B cell (primary cell): Measurements from ENCODE around the gene CENPX. TPM values are rescaled to one million over a fixed set of nuclear protein-coding genes. Genes with fewer than 3 reads are reported as not detected.
A peak's percentile ranks its signal among the peaks of the same experiment; 100 is the strongest.

Experiments
- ATAC-seq: fragments of 200-7000 bp; cut with Tn5 transposase; one replicate; pipeline ENCODE4 v1.10.0; 2021; ENCODE audit warnings: low read depth, mild to moderate bottlenecking, moderate number of reproducible peaks, moderate library complexity
- CTCF ChIA-PET: fragments of 350-600 bp; sonication (Branson Sonifier 250); formaldehyde crosslinking; loops from one replicate; lab custom pipeline; 2021; ENCODE audit warnings: antibody characterized with exemption, inconsistent platforms; lab: Charles Lee
- POLR2A ChIA-PET: fragments of 350-600 bp; sonication (Branson Sonifier 250); formaldehyde crosslinking; loops from one replicate; lab custom pipeline; 2021; ENCODE audit warnings: antibody characterized with exemption; lab: Charles Lee
- DNase-seq: peaks from one replicate; pipeline ENCODE4 v3.0.0; 2013
- H2AFZ ChIP-seq: 2 replicates; pipeline ENCODE4 v1.6.1; 2012; ENCODE audit warnings: mild to moderate bottlenecking, low read depth, low read length; ENCODE audit not compliant: insufficient read depth, poor library complexity, severe bottlenecking
- H3K27ac ChIP-seq, 2 donors: 1 replicate in 1 of 2; 2 replicates in 1 of 2; pipeline ENCODE4 v1.5.1; 2012 to 2013; ENCODE audit warnings: low read length in 2 of 2, mild to moderate bottlenecking in 2 of 2, moderate library complexity in 1 of 2
- H3K27me3 ChIP-seq, 4 experiments: fragments of 200-600 bp in 1 of 4; sonication (generic) in 1 of 4; replicated peaks in 1 of 4; 1 replicate in 2 of 4; 2 replicates in 2 of 4; pipeline versions ENCODE4 v1.6.1 to v1.7.0; 2013 to 2016; ENCODE audit warnings: low read length in 3 of 4, mild to moderate bottlenecking in 2 of 4, mixed read lengths in 1 of 4, moderate library complexity in 1 of 4; ENCODE audit not compliant: insufficient read depth in 4 of 4, control insufficient read depth in 3 of 4; ENCODE audit errors: control extremely low read depth in 1 of 4
- H3K36me3 ChIP-seq, 2 experiments: replicated peaks in 1 of 2; 1 replicate in 1 of 2; 2 replicates in 1 of 2; pipeline versions ENCODE4 v1.6.1 to v1.7.1; 2013; ENCODE audit warnings: low read length in 1 of 2; ENCODE audit not compliant: insufficient read depth in 2 of 2, control insufficient read depth in 1 of 2; ENCODE audit errors: control extremely low read depth in 1 of 2, extremely low read depth in 1 of 2
- H3K4me1 ChIP-seq, 2 donors: fragments of 200-600 bp in 1 of 2; sonication (generic) in 1 of 2; 1 replicate in 1 of 2; 2 replicates in 1 of 2; pipeline versions ENCODE4 v1.5.1 to v1.6.1; 2013 to 2017; ENCODE audit warnings: low read length in 2 of 2; ENCODE audit not compliant: control insufficient read depth in 2 of 2, insufficient read depth in 2 of 2
- H3K4me2 ChIP-seq: replicated peaks from 2 replicates; pipeline ENCODE3; 2012; ENCODE audit warnings: mild to moderate bottlenecking, low read depth, low read length; ENCODE audit not compliant: poor library complexity, severe bottlenecking
- H3K4me3 ChIP-seq, 5 experiments: fragments of 200-600 bp in 1 of 5; sonication (generic) in 1 of 5; 1 replicate in 3 of 5; 2 replicates in 2 of 5; pipeline versions ENCODE4 v1.5.1 to v1.7.0; 2011 to 2016; ENCODE audit warnings: low read length in 4 of 5, mild to moderate bottlenecking in 4 of 5, low read depth in 2 of 5, control low read depth in 1 of 5, moderate library complexity in 1 of 5; ENCODE audit not compliant: insufficient read depth in 1 of 5; ENCODE audit errors: control extremely low read depth in 1 of 5, extremely low read depth in 1 of 5
- H3K79me2 ChIP-seq: fragments of 200-600 bp; sonication (generic); one replicate; pipeline ENCODE4 v1.6.0; 2016; ENCODE audit warnings: low read length; ENCODE audit not compliant: control insufficient read depth, insufficient read depth
- H3K9ac ChIP-seq: fragments of 200-600 bp; sonication (generic); 2 replicates; pipeline ENCODE4 v1.6.1; 2017; ENCODE audit warnings: mild to moderate bottlenecking, low read length, moderate library complexity
- H3K9me3 ChIP-seq, 3 donors: one replicate each; pipeline versions ENCODE4 v1.6.1 to v1.7.1; 2013; ENCODE audit warnings: low read length in 2 of 3; ENCODE audit not compliant: control insufficient read depth in 2 of 3, insufficient read depth in 1 of 3; ENCODE audit errors: control extremely low read depth in 1 of 3
- H4K20me1 ChIP-seq: 2 replicates; pipeline ENCODE4 v1.6.0; 2012; ENCODE audit warnings: mild to moderate bottlenecking, low read length; ENCODE audit not compliant: insufficient read depth, control insufficient read depth, poor library complexity, severe bottlenecking
- H3K27ac Mint-ChIP-seq: one replicate; pipeline ENCODE4 v1.8.0; 2021; ENCODE audit warnings: mixed read lengths
- H3K27me3 Mint-ChIP-seq: one replicate; pipeline ENCODE4 v1.8.0; 2021; ENCODE audit warnings: mixed read lengths
- H3K4me1 Mint-ChIP-seq: one replicate; pipeline ENCODE4 v1.8.0; 2021; ENCODE audit warnings: mixed read lengths
- H3K4me3 Mint-ChIP-seq: one replicate; pipeline ENCODE4 v1.8.0; 2021; ENCODE audit warnings: mixed read lengths
- H3K9me3 Mint-ChIP-seq: one replicate; pipeline ENCODE4 v1.8.0; 2022; ENCODE audit warnings: mixed read lengths; ENCODE audit not compliant: insufficient read depth
- CTCF ChIP-seq: fragments of 200-600 bp; IDR thresholded peaks from one replicate; pipeline ENCODE4 v1.8.0; 2022; ENCODE audit warnings: antibody characterized with exemption, mild to moderate bottlenecking
- EZH2 ChIP-seq: IDR thresholded peaks from 2 replicates; pipeline ENCODE4 v1.6.1; 2012; ENCODE audit warnings: borderline replicate concordance, low read depth, mild to moderate bottlenecking, moderate library complexity, low read length; ENCODE audit not compliant: insufficient read depth, poor library complexity, severe bottlenecking
- WGBS: methylation state at CpG from one replicate; pipeline ENCODE4 v1.1.5; 2013; ENCODE audit warnings: missing lambda C conversion rate; ENCODE audit not compliant: insufficient coverage; 5-methylcytosine and 5-hydroxymethylcytosine counted together
- intact Hi-C: fragments of 100-400 bp; cut with micrococcal nuclease; formaldehyde crosslinking; loops from one replicate; pipeline ENCODE4 v1.10.0; 2022
- polyA plus RNA-seq: library from polyadenylated mRNA; depleted of rRNA; stranded (reverse); fragments of >200 nt; gene quantifications from 2 replicates; pipeline ENCODE4 v1.2.3, GENCODE V29; 2012
- total RNA-seq, 2 donors: library from RNA; stranded (reverse); fragments of 120-200 nt in 1 of 2; gene quantifications; 1 replicate in 1 of 2; 2 replicates in 1 of 2; pipeline versions ENCODE4 v1.2.3 to v1.2.4, GENCODE V29; 2013 to 2022

CENPX gene
- total and polyA plus RNA-seq, 2 donors (not counting 1 experiment from before 2014, with no cell fraction given), result 37.0 to 40.1 TPM

- Histone ChIP-seq H3K4me3 (peak overlapping the region in 4 of 5 experiments; percentile 59 to 88 (median 70)), H3K4me2 (peak overlapping the region; percentile 99), H3K27me3 (no peaks in the 10 kb centered on the region), H3K4me1 (peaks cover 20 to 34% of the 10 kb centered on the region in 2 donors), H3K36me3 (peaks cover 0 to 27% of the 10 kb centered on the region in 2 experiments), H2AFZ (no peak overlapping the region), H3K79me2 (peaks cover 29% of the 10 kb centered on the region), H3K9ac (peak overlapping the region; percentile 76), H3K9me3 (no peaks in the 10 kb centered on the region), H4K20me1 (peaks cover 19% of the 10 kb centered on the region), H3K27ac (peak overlapping the region in 1 of 2 donors; percentile 23)
- no peak for ATAC-seq
- CTCF ChIA-PET, result no interaction called here
- intact Hi-C loops, result no loop called here
- H3K27me3 Mint-ChIP-seq, result no peaks in the 10 kb centered on the region
- peak overlapping the region; percentile 80 for H3K4me3 Mint-ChIP-seq
- H3K4me1 Mint-ChIP-seq, result peaks cover 12% of the 10 kb centered on the region
- no peak for DNase-seq
- POLR2A ChIA-PET, result interaction anchor here (1.9 kb wide), 2 partner anchors 15 to 46 kb away, joined by 5 to 6 read pairs; partner anchors contain the start of genes DCXR and FASN
- peak overlapping the region; percentile 32 for H3K27ac Mint-ChIP-seq
- no peaks in the 10 kb centered on the region for H3K9me3 Mint-ChIP-seq
- 45% methylated on average over 19 of the region's 19 CpGs for WGBS
- no peak for TF ChIP-seq EZH2
- no peak for TF ChIP-seq CTCF
Observed at GRCh38 chr17:82052638-82053059, 30.0 kb upstream of the CENPX start.
